HG03196 (cell line): ENCODE data around the gene GRIP1.
"Not testable (repeated sequence)": the region's sequence is repeated elsewhere in the genome, so short reads cannot be mapped to it uniquely, and the experiment has no call there.

Source experiments
- ATAC-seq: cut with Tn5 transposase; IDR thresholded peaks from one replicate; pipeline ENCODE4 v1.9.1; 2021; ENCODE audit not compliant: unreplicated experiment

GRIP1 gene

DNA sequence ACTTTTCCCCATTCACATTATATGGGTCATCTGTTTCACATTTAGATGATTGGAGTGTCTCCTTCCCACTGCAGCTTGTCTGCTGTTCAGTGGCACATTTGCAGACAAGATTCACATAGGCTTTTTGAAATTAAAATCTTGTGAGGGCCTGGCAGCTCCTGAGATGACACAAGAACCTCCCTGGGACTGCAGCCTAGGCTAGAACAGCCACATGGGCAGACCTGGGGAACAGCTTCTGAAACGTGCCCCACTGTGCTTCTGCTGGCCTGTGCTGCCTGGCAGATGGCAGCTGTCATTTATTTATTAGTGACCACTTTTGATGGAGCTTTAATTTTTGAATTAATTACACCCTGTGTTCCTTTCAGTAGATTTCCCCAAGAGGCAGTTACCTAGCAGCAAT is 137.4 kb downstream of the GRIP1 start:
- no peak for ATAC-seq

DNA sequence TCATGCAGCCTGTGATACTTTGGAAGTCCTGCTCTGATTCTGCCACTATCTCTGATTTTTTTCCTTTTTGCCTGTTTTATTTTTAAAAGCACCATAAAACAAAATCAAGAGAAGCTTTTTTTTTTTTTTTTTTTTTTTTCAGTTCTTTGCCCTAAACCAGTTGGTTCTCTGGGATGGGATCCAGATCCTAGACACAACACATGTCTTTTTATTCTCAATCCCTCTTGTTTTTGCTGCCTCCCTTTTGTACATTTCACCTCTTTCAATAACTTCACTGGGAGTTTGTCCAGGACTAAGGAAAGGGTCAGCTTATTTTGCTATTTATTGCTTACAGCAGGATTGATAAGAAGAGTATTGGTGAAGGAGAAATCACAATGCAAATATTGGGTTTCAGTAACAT is 139.4 kb downstream of the GRIP1 start:
- ATAC-seq: no peak

DNA sequence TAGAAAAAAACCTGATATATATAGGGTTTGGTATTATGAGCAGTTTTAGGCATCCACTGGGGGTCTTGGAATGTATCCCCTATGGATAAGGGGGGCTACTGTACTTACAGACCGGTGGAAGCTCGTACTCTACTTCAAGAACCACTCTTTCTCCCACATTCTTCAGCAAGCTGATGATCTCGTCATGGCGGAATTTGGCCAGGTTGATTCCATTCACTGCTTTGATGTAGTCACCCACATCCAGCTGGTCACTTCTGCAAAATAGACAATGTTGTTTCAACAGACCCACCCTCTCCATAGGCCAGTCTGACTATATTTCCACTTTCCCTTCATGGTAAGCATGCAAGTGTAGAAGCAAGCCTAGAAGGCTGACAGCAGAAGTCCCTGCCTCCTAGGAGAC is 139.9 kb downstream of the GRIP1 start:
- no peak for ATAC-seq

DNA sequence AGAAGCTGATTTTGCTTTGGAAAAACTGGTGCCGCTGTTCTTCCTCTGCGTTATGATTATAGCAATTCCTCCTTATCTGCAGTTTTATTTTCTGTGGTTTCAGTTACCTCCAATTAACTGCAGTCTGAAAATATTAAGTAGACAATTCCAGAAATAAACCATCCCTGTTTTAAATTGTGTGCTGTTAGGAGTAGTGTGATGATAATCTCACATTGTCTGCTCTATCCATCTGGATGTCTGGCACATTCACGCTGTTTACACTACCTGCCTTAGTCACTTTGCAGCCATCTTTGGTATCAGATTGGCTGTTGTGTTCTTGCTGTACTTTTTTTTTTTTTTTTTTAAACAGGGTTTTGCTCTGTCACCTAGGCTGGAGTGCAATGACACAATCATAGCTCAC is 141.0 kb downstream of the GRIP1 start:
- no peak for ATAC-seq

DNA sequence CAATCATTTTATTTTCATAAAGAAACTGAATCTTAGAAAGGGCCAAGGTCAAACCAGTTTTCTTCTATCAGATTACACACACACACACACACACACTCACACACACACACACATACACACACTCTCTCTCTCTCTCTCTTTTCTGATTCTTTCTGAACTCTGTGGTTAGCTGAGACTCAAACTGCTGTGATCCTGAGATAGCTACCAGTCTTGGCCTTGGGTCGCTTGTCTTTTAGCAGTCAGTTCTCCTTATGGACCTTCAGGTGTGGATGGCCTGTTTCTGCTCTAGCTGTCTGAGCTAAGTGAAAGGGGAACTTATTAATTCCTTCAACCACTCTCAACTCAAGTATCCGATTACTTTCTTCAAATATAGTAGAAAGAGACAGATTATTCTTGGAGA is 145.1 kb downstream of the GRIP1 start:
- no peak for ATAC-seq

DNA sequence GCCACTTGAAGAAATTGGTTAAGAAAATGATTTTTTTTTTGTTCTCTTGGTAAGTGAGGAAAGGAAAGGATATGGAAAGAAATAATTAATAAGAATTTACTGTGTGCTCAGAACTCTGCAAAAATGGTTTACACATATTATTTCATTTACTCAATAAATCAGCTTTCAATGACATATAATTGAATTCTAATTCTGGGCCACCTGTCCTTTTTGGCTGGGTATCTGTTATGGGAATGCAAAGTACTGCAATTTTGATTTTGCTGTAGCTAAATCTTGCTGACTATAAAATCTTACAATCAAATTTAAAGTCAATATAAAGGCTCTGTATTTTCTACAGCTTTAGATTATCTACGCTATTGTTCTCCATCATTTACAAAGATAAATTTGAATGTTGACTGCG is 147.1 kb downstream of the GRIP1 start:
- ATAC-seq: no peak

DNA sequence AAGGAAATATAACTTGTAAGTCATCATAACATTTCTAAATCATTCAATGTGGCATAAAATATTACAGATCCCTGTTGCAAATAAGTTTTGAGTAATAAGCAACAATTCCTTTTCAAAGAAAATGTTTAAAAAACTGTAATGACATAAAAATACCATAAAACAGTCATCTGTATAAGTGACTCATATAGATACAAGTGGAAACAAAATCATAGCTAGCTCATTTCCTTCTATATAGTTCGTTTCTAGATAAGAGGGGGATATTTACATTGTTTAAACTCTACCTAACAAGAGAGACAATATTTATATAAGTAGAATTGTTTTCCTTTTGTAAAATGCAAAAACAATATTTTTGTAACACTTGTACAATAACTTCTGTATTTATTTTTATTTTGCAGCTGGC is 148.9 kb downstream of the GRIP1 start:
- ATAC-seq: no peak

DNA sequence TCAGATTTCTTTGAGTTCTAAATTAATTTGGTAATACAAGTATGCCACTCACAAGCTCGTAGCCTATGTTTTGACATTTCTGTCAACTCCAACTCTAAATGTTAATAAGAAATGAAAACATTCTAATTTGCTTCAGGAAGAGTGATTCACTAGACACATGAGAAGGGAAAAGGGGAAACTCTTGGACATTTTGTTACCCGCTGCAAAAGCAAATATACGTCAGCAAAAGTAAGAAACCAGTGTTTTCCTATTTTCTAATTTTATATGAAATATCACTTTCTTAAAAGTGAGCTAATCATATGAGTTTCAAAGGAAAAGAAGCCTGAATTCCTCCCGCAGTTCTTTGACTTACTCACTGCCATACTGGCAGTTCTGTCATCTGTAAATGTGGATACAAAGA is 162.3 kb downstream of the GRIP1 start:
- ATAC-seq: no peak

DNA sequence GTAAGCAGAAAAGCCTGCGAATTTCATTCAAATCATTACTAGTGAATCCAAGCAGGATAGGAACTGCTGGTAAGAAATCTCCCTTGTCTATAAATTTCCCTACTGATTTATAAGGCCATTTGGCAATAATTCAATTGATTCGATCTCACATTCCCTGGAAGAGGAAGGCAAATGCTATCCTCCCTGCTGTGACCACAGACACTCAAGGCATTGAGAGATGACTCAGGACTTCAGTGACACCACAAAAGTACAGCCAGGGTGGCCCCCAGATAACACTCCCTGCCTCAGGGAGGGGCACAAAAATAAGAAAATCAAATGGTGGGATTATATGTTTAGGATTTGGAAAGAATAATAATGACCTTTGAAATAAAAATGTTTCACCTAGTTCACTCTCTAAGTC is 162.7 kb downstream of the GRIP1 start:
- ATAC-seq: no peak

DNA sequence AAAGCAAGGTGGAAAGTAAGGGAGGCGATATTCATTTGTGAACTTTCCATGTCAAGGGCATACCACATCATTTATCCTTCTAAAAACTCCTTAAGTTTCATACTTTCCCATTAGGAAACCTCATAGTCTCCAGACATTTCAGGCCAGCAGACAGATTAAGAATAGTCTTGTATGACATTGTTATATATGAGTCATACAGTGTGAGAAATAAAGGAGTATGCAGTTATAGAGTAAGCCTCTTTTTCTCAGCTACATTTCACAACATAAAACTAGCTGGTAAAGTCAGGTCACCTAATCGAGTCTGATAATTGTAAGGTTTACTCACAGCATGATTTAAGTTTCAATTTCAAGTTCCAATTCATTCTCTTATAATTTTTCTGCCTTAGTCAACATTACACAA is 164.3 kb downstream of the GRIP1 start:
- ATAC-seq: no peak

DNA sequence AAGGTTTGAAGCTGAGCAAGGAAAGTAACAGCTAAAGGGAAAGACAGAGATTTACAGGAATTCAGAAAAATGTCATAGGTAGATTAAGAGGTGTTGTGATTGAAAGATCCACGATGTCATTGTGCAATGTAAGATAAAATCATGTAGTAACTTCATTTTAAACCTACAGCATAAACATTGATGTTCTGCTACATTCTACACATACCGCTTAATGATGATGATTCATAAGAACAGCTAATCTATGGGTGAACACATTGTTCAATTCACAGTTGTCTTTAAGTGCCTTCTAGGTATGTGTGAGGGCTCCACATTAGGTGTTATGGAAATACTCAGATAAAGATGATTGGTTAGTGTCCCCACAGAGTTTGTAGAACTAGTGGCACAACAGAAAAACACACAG is 170.9 kb downstream of the GRIP1 start:
- no peak for ATAC-seq

DNA sequence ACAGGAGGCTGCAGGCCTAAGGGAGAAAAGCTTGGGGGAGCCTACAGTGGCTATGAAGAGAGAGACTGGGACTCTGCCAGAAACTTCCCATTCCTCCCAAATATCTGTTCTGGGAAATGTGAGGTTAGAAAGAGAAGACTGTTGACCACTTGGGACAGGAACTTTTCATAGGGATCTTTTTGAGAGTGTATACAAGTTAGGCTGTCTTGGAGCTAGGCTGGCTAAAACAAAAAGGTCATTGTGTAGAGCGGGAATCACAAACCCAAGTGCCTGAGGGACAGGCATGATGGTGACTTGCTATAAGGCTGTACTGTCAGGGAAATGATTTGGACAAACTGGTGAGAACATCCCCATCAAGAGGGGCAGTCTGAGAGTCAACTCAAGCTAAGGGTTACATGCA is 175.1 kb downstream of the GRIP1 start:
- no peak for ATAC-seq

DNA sequence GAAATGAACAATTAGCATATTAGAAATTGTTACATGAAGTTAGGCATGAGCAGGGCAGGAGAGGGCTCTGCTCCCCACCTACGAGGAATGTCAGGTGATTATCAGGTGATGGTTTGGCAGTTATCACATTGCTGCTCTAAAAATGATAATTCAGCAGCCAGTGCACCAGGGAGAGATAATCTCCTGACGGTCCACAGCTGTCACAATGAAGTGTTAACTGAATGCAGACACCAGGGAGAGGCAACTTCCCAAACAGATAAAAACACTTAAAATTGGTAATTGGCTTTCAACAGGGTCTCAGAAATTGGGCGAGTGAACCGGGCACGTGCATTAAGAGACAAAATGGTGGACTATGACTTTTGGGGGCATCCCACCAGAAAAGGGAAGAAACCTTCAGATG is 176.0 kb downstream of the GRIP1 start:
- no peak for ATAC-seq

DNA sequence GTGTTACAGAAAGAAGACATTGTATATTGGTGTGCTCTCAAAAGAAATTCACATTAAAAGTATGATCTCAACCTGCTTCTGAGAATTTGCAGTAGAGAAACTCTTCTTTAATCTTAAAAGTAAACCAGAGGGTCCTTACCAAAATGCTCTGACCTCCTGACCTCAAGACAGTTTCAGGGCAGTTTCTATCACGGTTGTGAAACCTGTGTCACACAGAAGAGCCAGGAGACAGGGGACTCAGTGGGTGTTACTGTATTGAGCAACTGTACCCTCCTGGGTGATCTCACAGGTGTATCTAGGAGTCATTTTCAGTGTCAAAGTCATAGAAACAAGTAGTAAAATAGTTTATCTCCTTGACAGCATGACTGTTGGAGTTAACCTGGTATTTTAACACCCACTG is 178.0 kb downstream of the GRIP1 start:
- no peak for ATAC-seq

DNA sequence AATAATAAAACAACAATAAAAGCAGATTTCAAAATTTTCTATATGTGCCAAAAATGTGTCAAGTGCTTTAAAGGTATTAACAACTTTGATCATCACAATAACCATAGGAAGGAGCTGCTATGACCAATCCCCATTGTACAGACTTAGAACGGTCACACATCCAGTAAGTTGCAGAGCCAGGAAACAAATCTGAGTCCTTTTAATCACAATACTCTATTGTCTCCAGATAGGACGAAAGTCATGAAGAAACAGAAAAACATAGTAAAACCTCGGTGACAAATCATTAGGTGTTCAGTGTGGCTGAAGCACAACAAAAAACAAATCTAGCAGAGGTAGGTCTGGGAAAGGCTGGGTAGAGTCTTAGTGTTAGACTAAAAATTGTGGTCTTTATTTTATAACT is 178.8 kb downstream of the GRIP1 start:
- ATAC-seq: no peak

DNA sequence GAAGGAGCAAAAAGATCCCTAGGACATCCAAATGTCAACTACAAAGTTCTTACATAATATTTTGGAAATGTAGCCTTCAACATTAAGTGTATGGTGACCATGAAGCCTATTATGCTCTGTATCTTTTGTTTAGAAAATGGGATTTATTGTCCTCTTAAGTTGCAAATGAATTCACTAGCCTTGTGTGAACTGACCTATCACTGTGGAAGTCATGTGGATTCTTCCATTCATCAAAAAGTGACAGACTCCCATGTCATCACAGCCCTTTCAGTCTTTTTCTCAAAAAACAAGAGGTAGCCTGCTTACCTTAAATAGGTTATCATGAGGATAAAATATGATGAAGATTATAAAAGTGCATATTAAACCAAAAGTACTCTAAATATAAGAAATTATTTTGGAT is 179.9 kb downstream of the GRIP1 start:
- ATAC-seq: no peak

DNA sequence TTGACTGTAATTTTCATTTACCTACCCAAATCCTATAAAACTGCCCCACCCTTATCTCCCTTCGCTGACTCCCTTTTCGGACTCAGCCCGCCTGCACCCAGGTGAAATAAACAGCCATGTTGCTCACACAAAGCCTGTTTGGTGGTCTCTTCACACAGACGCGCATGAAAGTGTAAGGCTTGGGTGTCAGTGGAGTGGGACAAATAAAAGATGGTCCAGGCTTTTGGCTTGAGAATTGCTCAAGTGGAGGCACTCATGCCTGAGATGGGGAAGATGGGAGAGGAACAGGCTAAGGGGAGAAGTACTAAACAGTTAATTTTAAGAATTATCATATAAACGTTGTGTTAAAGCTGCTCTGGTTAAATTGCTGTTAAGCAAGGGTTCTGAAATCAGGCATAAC is 180.8 kb downstream of the GRIP1 start:
- ATAC-seq: not testable (repeated sequence)

DNA sequence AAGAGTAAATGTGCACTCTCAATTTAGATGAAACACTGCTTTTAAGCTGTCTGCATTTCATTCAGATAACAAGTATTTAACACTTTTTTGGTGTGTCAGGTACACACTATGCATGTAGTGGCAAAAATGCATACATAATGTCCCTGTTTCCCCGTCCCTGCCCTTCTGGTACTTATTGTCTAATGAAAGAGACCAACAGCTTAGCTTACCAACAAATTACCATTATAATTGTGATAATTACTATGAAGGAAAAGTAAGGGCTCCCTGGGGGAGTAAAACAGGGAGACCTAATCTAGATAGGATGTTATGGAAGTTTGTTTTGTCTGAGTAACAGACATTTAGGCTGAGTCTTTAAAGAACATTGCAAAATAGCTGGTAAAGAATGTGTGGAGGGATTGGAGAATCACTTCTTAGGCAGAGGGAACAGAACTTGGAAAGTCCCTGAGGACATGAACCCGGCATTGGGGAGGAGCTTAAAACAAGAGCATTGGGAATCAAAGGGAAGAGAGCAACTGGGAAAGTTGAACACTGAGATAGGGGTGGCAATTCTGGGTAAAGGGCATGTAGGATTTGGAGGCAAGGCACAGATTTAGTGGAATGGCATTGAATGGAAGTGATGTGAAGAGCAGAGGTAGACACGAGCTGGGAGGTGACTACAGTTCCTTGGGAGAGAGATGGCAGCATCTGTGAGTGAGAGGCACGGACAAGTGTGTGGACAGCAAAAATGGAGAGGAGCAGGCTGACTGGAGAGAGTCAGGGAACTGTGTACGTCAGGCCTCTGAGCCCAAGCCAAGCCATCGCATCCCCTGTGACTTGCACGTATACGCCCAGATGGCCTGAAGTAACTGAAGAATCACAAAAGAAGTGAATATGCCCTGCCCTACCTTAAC is 181.6 kb downstream of the GRIP1 start:
- no peak for ATAC-seq

DNA sequence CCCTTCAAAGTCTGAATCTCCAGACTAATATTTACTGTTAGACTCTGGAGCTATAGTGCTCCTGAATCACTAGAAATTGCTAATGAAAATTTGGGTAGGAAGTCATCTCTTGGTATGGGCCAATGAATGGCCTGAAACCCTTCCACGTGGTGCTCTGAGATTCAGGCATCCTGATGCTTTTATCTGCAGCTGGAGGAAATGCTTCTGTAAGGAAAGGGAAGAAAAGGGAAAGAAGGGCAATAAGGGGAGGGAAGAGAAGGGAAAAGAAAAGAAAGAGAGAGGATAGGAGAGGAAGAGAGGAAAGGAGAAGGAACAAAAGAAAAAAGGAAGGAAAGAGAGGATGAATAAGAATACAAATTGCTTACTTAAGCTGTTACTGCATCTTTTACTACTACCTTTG is 182.3 kb downstream of the GRIP1 start:
- ATAC-seq: no peak

DNA sequence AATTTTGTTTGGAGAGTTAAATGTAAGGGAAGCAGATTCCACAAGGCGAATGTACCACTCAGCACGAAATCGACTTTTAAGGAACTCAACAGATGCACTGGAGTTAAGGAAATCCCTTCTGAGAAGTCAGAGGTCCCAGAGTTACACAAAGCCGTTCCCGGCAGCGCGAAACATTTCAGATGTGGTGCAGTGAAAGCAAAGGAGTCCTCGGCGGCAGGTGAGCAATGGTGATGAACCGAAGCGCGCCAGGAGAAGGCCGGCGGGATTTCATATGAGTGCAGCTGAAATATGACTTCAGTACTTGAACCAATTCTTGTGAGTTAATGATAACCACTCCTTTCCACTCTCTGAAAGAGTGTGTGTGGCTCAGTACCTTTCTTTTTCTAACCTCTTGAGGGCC is 183.2 kb downstream of the GRIP1 start:
- ATAC-seq: no peak

DNA sequence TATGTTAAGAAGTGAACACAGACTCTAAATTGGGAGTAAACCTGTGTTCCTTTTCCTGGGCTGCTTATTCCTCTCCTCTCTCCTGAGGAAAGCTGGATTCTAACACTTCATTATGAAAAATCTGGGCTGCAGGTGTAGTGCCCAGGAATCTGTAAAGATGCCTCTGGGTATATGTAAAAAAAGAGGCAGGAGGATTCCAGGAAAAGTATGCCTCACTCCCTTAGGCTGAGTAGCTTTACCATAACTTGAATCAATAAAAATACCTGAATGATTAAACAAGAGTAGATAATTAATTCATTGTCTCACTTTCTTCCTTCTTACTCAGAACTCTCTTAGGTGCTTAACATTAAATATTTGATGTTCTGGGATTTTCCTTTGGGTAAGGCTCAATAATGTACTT is 185.1 kb downstream of the GRIP1 start:
- no peak for ATAC-seq

DNA sequence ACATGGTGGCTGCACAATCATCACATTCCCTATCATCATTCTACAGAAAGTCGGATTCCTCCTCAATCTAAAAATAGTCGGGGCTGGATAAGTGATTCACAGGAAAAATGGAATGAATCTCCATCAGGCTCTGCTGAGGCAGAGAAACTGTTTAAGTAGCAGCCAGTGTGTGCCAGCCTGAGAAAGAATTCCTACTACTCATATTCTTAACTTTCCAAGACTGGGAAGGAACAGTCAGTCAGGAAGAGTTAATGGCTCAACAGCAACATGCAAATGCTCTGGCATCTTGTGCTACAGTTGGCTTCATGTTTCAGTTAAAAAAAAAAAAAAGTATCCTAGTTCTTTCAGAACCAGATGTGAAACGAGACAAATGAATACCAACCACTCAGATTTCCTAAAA is 187.0 kb downstream of the GRIP1 start:
- ATAC-seq: no peak
